Panc1 (cell line): ENCODE results near the gene MDGA2. TPM values are rescaled to one million over a fixed set of nuclear protein-coding genes. Genes with fewer than 3 reads are reported as not detected.

Source experiments
- ATAC-seq: fragments of 200-7000 bp; cut with Tn5 transposase; 2 replicates; pipeline ENCODE4 v1.9.1; 2020; ENCODE audit warnings: mild to moderate bottlenecking, moderate library complexity
- BruUV-seq: library from RNA; stranded (reverse); fragments of 400-500 nt; replicated peaks from 2 replicates; lab custom pipeline; 2021; lab: Mats Ljungman, UMichigan
- CTCF ChIA-PET: fragments of 300-600 bp; sonication (Branson Sonifier 250); formaldehyde crosslinking; loops from one replicate; lab custom pipeline; 2022; ENCODE audit warnings: antibody characterized with exemption; lab: Charles Lee
- POLR2A ChIA-PET: fragments of 300-600 bp; sonication (Branson Sonifier 250); formaldehyde crosslinking; loops from one replicate; lab custom pipeline; 2022; ENCODE audit warnings: antibody characterized with exemption; lab: Charles Lee
- DNase-seq: peaks from one replicate; pipeline ENCODE4 v3.0.0-alpha.2; 2010; ENCODE audit warnings: low read depth, low spot score
- H3K27ac ChIP-seq: 2 replicates; pipeline ENCODE4 v1.5.1; 2011; ENCODE audit warnings: mild to moderate bottlenecking, low read length, inconsistent platforms
- H3K27me3 ChIP-seq: fragments of 200-500 bp; sonication (Bioruptor generic); 2 replicates; pipeline ENCODE4 v1.6.0; 2014; ENCODE audit warnings: low read length, inconsistent platforms; ENCODE audit not compliant: control insufficient read depth, insufficient read depth
- H3K36me3 ChIP-seq: fragments of 200-500 bp; sonication (Bioruptor generic); 2 replicates; pipeline ENCODE4 v1.5.1; 2014; ENCODE audit warnings: inconsistent platforms, mild to moderate bottlenecking, low read length, moderate library complexity; ENCODE audit not compliant: control insufficient read depth, insufficient read depth
- H3K4me1 ChIP-seq: 2 replicates; pipeline ENCODE4 v1.5.1; 2011; ENCODE audit warnings: inconsistent platforms, mild to moderate bottlenecking, low read length, moderate library complexity; ENCODE audit not compliant: control insufficient read depth, insufficient read depth
- H3K4me3 ChIP-seq, 2 experiments: 2 replicates each; pipeline ENCODE4 v1.5.1; 2011 to 2012; ENCODE audit warnings: low read depth in 2 of 2, low read length in 2 of 2, mild to moderate bottlenecking in 2 of 2, inconsistent platforms in 1 of 2, moderate library complexity in 1 of 2
- H3K9me3 ChIP-seq: fragments of 200-500 bp; sonication (Bioruptor generic); 2 replicates; pipeline ENCODE4 v1.5.1; 2014; ENCODE audit warnings: low read depth, mild to moderate bottlenecking, inconsistent platforms, low read length, moderate library complexity; ENCODE audit not compliant: control insufficient read depth, insufficient read depth
- CTCF ChIP-seq: fragments of 450-650 bp; IDR thresholded peaks from 2 replicates; pipeline ENCODE4 v1.5.1; 2017; ENCODE audit warnings: mild to moderate bottlenecking
- POLR2AphosphoS5 ChIP-seq: IDR thresholded peaks from 2 replicates; pipeline ENCODE4 v1.6.1; 2012; ENCODE audit warnings: mild to moderate bottlenecking, low read depth, low read length, moderate library complexity
- REST ChIP-seq, 2 experiments: IDR thresholded peaks; 2 replicates each; pipeline ENCODE4 v1.6.1; 2011 to 2012; ENCODE audit warnings: low read depth in 2 of 2, control low read depth in 1 of 2, low read length in 1 of 2, mild to moderate bottlenecking in 1 of 2, moderate library complexity in 1 of 2; ENCODE audit not compliant: insufficient read depth in 1 of 2
- SIN3A ChIP-seq: IDR thresholded peaks from 2 replicates; pipeline ENCODE4 v1.6.1; 2012; ENCODE audit warnings: low read depth, mild to moderate bottlenecking, low read length, moderate library complexity, borderline replicate concordance; ENCODE audit not compliant: insufficient read depth
- TCF7L2 ChIP-seq: IDR thresholded peaks from 2 replicates; pipeline ENCODE4 v1.6.1; 2011; ENCODE audit warnings: mild to moderate bottlenecking, low read depth, low read length, inconsistent platforms
- in situ Hi-C: cut with HindIII; loops from 2 replicates; pipeline ENCODE4 v1.10.0; 2016; ENCODE audit warnings: low sequenced_read_pairs, low pct_unique_long_range_greater_than_20kb
- intact Hi-C: fragments of 100-400 bp; cut with micrococcal nuclease; formaldehyde crosslinking; loops from one replicate; pipeline ENCODE4 v1.10.0; 2022; ENCODE audit not compliant: unreplicated experiment
- total RNA-seq: library from RNA; stranded (reverse); gene quantifications from one replicate; pipeline ENCODE4 v1.2.1, GENCODE V29; 2021; ENCODE audit not compliant: unreplicated experiment

The MDGA2 gene
- total RNA-seq, 1 experiment from 2014 or later = not detected

- TF ChIP-seq REST (IDR thresholded peaks at IDR 0.05; ENCODE audit: insufficient read depth in 1 of 2, low read depth in 2 of 2, low read length in 1 of 2) = no peak
- TF ChIP-seq CTCF = no peak
- TF ChIP-seq SIN3A = no peak
- TF ChIP-seq POLR2AphosphoS5 = no peak
- no peak for TF ChIP-seq TCF7L2
- ChIA-PET CTCF (no interaction called here), POLR2A (no interaction called here)
- Histone ChIP-seq H3K27ac (no peak overlapping the region), H3K9me3 (no peaks in the 10 kb centered on the region), H3K27me3 (no peaks in the 10 kb centered on the region), H3K4me1 (no peaks in the 10 kb centered on the region), H3K4me3 (no peak overlapping the region), H3K36me3 (no peaks in the 10 kb centered on the region)
- DNase-seq (no peak), ATAC-seq (no peak)
- no TSS peak for BruUV-seq
- intact Hi-C loops (no loop called here), in situ Hi-C loops (no loop called here)
Measured at GRCh38 chr14:47103771-47104170, 571.6 kb downstream of the MDGA2 start.

- DNase-seq (no peak), ATAC-seq (no peak)
- H3K4me3 ChIP-seq = no peak overlapping the region
- H3K27ac ChIP-seq = no peak overlapping the region
- no peaks in the 10 kb centered on the region for H3K36me3 ChIP-seq
- no TSS peak for BruUV-seq
- TF ChIP-seq TCF7L2 (no peak), POLR2AphosphoS5 (no peak)
- H3K9me3 ChIP-seq = no peaks in the 10 kb centered on the region
- in situ Hi-C loops = no loop called here
- ChIA-PET POLR2A (no interaction called here), CTCF (no interaction called here)
- no peaks in the 10 kb centered on the region for H3K27me3 ChIP-seq
- intact Hi-C loops = no loop called here
- H3K4me1 ChIP-seq = no peaks in the 10 kb centered on the region
Measured at GRCh38 chr14:47102472-47102871, 572.9 kb downstream of the MDGA2 start.

- in situ Hi-C loops (no loop called here), intact Hi-C loops (no loop called here)
- no peaks in the 10 kb centered on the region for H3K27me3 ChIP-seq
- TF ChIP-seq REST (IDR thresholded peaks at IDR 0.05; ENCODE audit: insufficient read depth in 1 of 2, low read depth in 2 of 2, low read length in 1 of 2) (no peak), SIN3A (no peak), CTCF (no peak)
- POLR2A ChIA-PET = no interaction called here
- H3K27ac ChIP-seq = no peak overlapping the region
- no peaks in the 10 kb centered on the region for H3K9me3 ChIP-seq
- CTCF ChIA-PET = no interaction called here
- no peaks in the 10 kb centered on the region for H3K4me1 ChIP-seq
- no peaks in the 10 kb centered on the region for H3K36me3 ChIP-seq
- H3K4me3 ChIP-seq = no peak overlapping the region
- BruUV-seq = no TSS peak
- DNase-seq (no peak), ATAC-seq (no peak)
Measured at GRCh38 chr14:47085678-47086077, 589.7 kb downstream of the MDGA2 start.
